Endothelial cell of umbilical vein (primary cell): Measurements from ENCODE around the gene TMEM97. TPM values are rescaled to one million over a fixed set of nuclear protein-coding genes. Genes with fewer than 3 reads are reported as not detected.

ENCODE experiments used
- BruUV-seq: library from RNA; stranded (reverse); fragments of 400-500 nt; replicated peaks from 2 replicates; lab custom pipeline; 2021; lab: Mats Ljungman, UMichigan
- CTCF ChIA-PET: fragments of 300-600, 350-600 bp; sonication (Branson Sonifier 250); formaldehyde crosslinking; loops from one replicate; lab custom pipeline; 2021; ENCODE audit warnings: antibody characterized with exemption, inconsistent platforms; lab: Charles Lee
- POLR2A ChIA-PET: fragments of 300-600, 350-600 bp; sonication (Branson Sonifier 250); formaldehyde crosslinking; loops from one replicate; lab custom pipeline; 2021; ENCODE audit warnings: antibody characterized with exemption, inconsistent platforms; lab: Charles Lee
- DNase-seq: peaks from one replicate; pipeline ENCODE4 v3.0.0-alpha.2; 2011; ENCODE audit warnings: low read depth, low spot score
- FAIRE-seq: peaks from 2 replicates; lab custom pipeline; 2011; peaks lifted over from hg19 to GRCh38; lab: Jason Lieb, UNC
- H2AFZ ChIP-seq: 2 replicates; pipeline ENCODE4 v1.6.0; 2012; ENCODE audit warnings: low read depth, low read length, control low read depth, inconsistent platforms
- H3K27ac ChIP-seq: 2 replicates; pipeline ENCODE4 v1.5.1; 2011; ENCODE audit warnings: low read depth, mild to moderate bottlenecking, control low read depth, low read length, moderate library complexity; ENCODE audit not compliant: insufficient read depth
- H3K27me3 ChIP-seq, 2 experiments: 2 replicates each; pipeline versions ENCODE4 v1.6.0 to v1.6.1; 2011; ENCODE audit warnings: low read length in 2 of 2, mixed read lengths in 1 of 2; ENCODE audit not compliant: control insufficient read depth in 2 of 2, insufficient read depth in 2 of 2
- H3K36me3 ChIP-seq, 2 experiments: 2 replicates in 1 of 2; 3 replicates in 1 of 2; pipeline ENCODE4 v1.5.1; 2011; ENCODE audit warnings: low read length in 2 of 2, mild to moderate bottlenecking in 1 of 2, moderate library complexity in 1 of 2; ENCODE audit not compliant: control insufficient read depth in 2 of 2, insufficient read depth in 2 of 2; ENCODE audit errors: extremely low read depth in 1 of 2
- H3K4me1 ChIP-seq: 3 replicates; pipeline ENCODE4 v1.5.1; 2011; ENCODE audit warnings: mild to moderate bottlenecking, low read length; ENCODE audit not compliant: control insufficient read depth, insufficient read depth; ENCODE audit errors: extremely low read depth
- H3K4me2 ChIP-seq: 2 replicates; pipeline ENCODE4 v1.6.1; 2011; ENCODE audit warnings: low read length, control low read depth, mixed read lengths; ENCODE audit not compliant: insufficient read depth
- H3K4me3 ChIP-seq, 3 experiments: fragments of 200-600 bp in 1 of 3; sonication (generic), shearing (Covaris generic) in 1 of 3; replicated peaks in 1 of 3; 2 replicates each; pipeline ENCODE4 v1.5.1; 2011 to 2016; ENCODE audit warnings: control low read depth in 3 of 3, low read length in 3 of 3, mild to moderate bottlenecking in 2 of 3, inconsistent platforms in 1 of 3, low read depth in 1 of 3, moderate library complexity in 1 of 3; ENCODE audit not compliant: insufficient read depth in 1 of 3
- H3K79me2 ChIP-seq: 2 replicates; pipeline ENCODE4 v1.6.0; 2012; ENCODE audit warnings: low read length, inconsistent platforms; ENCODE audit not compliant: control insufficient read depth, insufficient read depth
- H3K9ac ChIP-seq: replicated peaks from 2 replicates; pipeline ENCODE3; 2011; ENCODE audit warnings: low read length, control low read depth; ENCODE audit not compliant: insufficient read depth; ENCODE audit errors: extremely low read depth
- H3K9me1 ChIP-seq: replicated peaks from 3 replicates; pipeline ENCODE4 v1.6.0; 2011; ENCODE audit warnings: mild to moderate bottlenecking, low read length; ENCODE audit not compliant: control insufficient read depth, insufficient read depth; ENCODE audit errors: extremely low read depth
- H3K9me3 ChIP-seq: replicated peaks from 2 replicates; pipeline ENCODE4 v1.5.1; 2012; ENCODE audit warnings: low read length, inconsistent platforms; ENCODE audit not compliant: control insufficient read depth, insufficient read depth
- H4K20me1 ChIP-seq: replicated peaks from 2 replicates; pipeline ENCODE3; 2011; ENCODE audit warnings: mild to moderate bottlenecking, low read length; ENCODE audit not compliant: control insufficient read depth, insufficient read depth; ENCODE audit errors: extremely low read depth
- GATA2 ChIP-seq: IDR thresholded peaks from 2 replicates; pipeline ENCODE4 v1.7.0; 2011; ENCODE audit warnings: low read depth, mild to moderate bottlenecking, moderate library complexity, mixed read lengths, low read length; ENCODE audit not compliant: insufficient read length, insufficient read depth
- JUN ChIP-seq: IDR thresholded peaks from 2 replicates; pipeline ENCODE4 v1.6.1; 2011; ENCODE audit warnings: borderline replicate concordance, low read depth; ENCODE audit not compliant: insufficient read length, insufficient read depth
- POLR2A ChIP-seq: IDR thresholded peaks from 2 replicates; pipeline ENCODE4 v1.6.1; 2012; ENCODE audit warnings: low read depth, mild to moderate bottlenecking, control low read depth, low read length
- dilution Hi-C: fragments of 300-500 bp; cut with MboI; formaldehyde crosslinking; loops from one replicate; pipeline ENCODE4 v1.15.0; 2019; ENCODE audit warnings: low sequenced_read_pairs; ENCODE audit not compliant: extremely low pct_ligation_motif_present
- intact Hi-C: fragments of 100-400 bp; cut with micrococcal nuclease; formaldehyde crosslinking; loops from one replicate; pipeline ENCODE4 v1.10.0; 2022
- polyA plus RNA-seq, 4 experiments: library from polyadenylated mRNA; depleted of rRNA in 3 of 4; stranded (reverse) in 3 of 4; unstranded in 1 of 4; fragments of >200 nt; gene quantifications; 2 replicates each; pipeline versions ENCODE4 v1.2.1 to v1.2.3, GENCODE V29; 2011 to 2012; ENCODE audit warnings: missing spikeins in 1 of 4
- total RNA-seq: library from RNA; stranded (reverse); gene quantifications from 2 replicates; pipeline ENCODE4 v1.2.3, GENCODE V29; 2021
- TF ChIP-seq, protein P1 (sequence below): IDR thresholded peaks from 2 replicates; pipeline ENCODE4 v1.6.1; 2011; ENCODE audit not compliant: insufficient read depth, insufficient read length

TMEM97 gene
- total and polyA plus RNA-seq, 2 donors (not counting 3 experiments of a cell fraction or from before 2014, with no cell fraction given), result 27.0 to 43.5 TPM

DNA sequence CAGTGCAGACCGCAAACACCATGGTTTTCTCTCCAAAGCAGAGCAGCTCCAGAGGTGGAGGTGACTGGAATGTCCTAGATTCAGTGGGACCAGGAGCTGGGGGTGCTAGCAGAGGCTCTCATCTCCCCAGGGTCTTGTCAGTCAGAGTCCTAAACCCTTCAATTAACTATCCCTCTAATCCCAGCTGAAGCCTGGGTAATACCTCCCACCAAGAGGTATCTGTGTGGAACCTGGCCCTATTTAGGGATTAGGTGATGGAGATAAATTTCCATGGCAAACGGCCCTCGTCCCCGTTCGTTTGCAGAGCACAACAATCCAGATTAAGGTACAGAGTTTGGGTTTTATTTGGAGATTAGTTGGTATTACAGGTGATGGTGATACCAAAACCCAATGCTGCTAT lies 44.2 kb downstream of the TMEM97 start:
- TF ChIP-seq, protein P1, sequence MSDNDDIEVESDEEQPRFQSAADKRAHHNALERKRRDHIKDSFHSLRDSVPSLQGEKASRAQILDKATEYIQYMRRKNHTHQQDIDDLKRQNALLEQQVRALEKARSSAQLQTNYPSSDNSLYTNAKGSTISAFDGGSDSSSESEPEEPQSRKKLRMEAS, result no peak
- dilution Hi-C loops, result no loop called here

DNA sequence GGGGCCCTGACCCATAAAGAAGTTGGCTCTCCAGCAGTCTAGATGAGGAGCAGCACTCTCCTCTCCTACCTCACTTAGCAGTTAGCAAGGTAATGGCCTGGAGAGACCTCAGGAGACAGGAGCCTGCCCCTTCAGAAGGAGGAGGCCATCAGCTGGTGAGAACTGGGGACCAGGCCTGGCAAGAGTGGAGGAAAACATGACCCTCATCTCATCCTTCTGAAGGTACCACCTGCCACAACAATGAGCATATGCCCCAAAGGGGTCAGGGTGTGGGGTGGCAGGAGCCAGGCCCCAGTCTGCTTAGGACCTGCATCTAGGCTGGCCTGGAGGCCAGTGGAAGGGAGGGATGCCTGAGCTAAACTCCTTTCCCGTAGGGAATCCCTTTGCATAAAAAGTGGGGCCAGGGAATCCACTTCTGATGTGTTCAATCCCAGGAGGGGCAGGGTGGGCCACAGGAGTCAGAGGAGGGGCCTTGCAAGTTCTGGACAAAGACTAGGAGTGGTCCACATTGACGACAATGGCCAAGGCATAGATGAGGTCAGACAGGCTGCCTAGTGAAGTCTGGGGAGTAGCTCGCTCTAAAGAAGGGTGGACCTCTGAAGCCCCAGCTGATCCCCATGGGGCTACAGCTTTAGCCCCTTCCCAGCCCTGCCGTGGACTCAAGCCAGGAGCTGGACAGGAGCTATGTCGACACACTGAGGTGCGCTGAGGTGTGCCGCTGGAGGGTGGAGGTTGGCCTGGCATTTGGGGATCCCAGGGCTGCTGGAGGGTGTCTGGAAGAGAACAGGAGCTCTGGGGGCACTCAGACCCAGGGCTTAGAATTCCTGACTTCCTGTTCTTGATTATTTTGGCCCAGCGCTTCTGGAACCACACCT lies 45.0 kb downstream of the TMEM97 start:
- CTCF ChIA-PET, result interaction anchor here (1.8 kb wide), 1 partner anchor 53 kb away, joined by 5 read pairs; no protein-coding TSS in a partner anchor
- Histone ChIP-seq H3K9ac (no peak overlapping the region), H4K20me1 (no peaks in the 10 kb centered on the region), H3K27ac (no peak overlapping the region), H2AFZ (no peak overlapping the region), H3K4me3 (no peak overlapping the region), H3K4me1 (no peaks in the 10 kb centered on the region), H3K36me3 (peaks cover 14 to 27% of the 10 kb centered on the region in 2 experiments), H3K4me2 (no peak overlapping the region), H3K27me3 (no peaks in the 10 kb centered on the region), H3K79me2 (no peaks in the 10 kb centered on the region), H3K9me3 (no peaks in the 10 kb centered on the region), H3K9me1 (no peaks in the 10 kb centered on the region)
- intact Hi-C loops, result no loop called here
- no peak for TF ChIP-seq POLR2A
- TF ChIP-seq GATA2, result no peak
- TF ChIP-seq, protein P1, result no peak
- no peak for TF ChIP-seq JUN
- BruUV-seq, result no TSS peak
- POLR2A ChIA-PET, result interaction anchor here (0.6 kb wide), 1 partner anchor 82 kb away, joined by 6 read pairs; no protein-coding TSS in a partner anchor
- FAIRE-seq, result no peak
- dilution Hi-C loops, result no loop called here
- DNase-seq, result no peak

More for the DNA sequence above, 44.2 kb downstream of the TMEM97 start:
- CTCF ChIA-PET, result no interaction called here
- H2AFZ ChIP-seq, result no peak overlapping the region
- H3K27ac ChIP-seq, result no peak overlapping the region
- H3K9me3 ChIP-seq, result no peaks in the 10 kb centered on the region
- peaks cover 5% of the 10 kb centered on the region for H3K4me1 ChIP-seq
- H3K4me3 ChIP-seq, result no peak overlapping the region
- POLR2A ChIA-PET, result interaction anchor here (0.6 kb wide), 1 partner anchor 83 kb away, joined by 6 read pairs; no protein-coding TSS in a partner anchor
- no peak for DNase-seq
- H3K79me2 ChIP-seq, result peaks cover 7% of the 10 kb centered on the region
- intact Hi-C loops, result no loop called here
- BruUV-seq, result no TSS peak
- H3K4me2 ChIP-seq, result no peak overlapping the region
- no peaks in the 10 kb centered on the region for H4K20me1 ChIP-seq
- no peak overlapping the region for H3K9ac ChIP-seq
- no peak for FAIRE-seq
- no peaks in the 10 kb centered on the region for H3K27me3 ChIP-seq
- peaks cover under 1% of the 10 kb centered on the region for H3K9me1 ChIP-seq
- peaks cover 14 to 27% of the 10 kb centered on the region in 2 experiments for H3K36me3 ChIP-seq
